Right renal cortex interstitium (tissue), 3 donors: ENCODE data around the gene USP46. TPM values are rescaled to one million over a fixed set of nuclear protein-coding genes. Genes with fewer than 3 reads are reported as not detected.

ENCODE experiments used
- DNase-seq, 3 donors: peaks; one replicate each; pipeline ENCODE4 v3.0.0-alpha.2; 2013; ENCODE audit warnings: low read depth in 3 of 3, low spot score in 2 of 3
- polyA plus RNA-seq, 3 donors: library from polyadenylated mRNA; unstranded; fragments of 120-200 nt; gene quantifications; one replicate each; pipeline ENCODE4 v1.2.1, GENCODE V29; 2013; ENCODE audit not compliant: insufficient read length in 3 of 3

The USP46 gene
- 10 to 100 TPM; 31.4 to 40.5 (median 32.9) TPM for polyA plus RNA-seq

- DNase-seq: peak in 1 of 3 donors; percentile 36
Observed at GRCh38 chr4:52659001-52659721, at the start of gene USP46. Gene USP46 (minus strand): TSS chr4:52659301. CDS start chr4:52659150, 151 bp downstream.

GRCh38 chr4:52704661-52705060, 45.6 kb upstream of the USP46 start:
- DNase-seq: no peak

- no peak for DNase-seq
Observed at GRCh38 chr4:52704133-52704532, 45.0 kb upstream of the USP46 start.

- no peak for DNase-seq
Observed at GRCh38 chr4:52701207-52701606, 42.1 kb upstream of the USP46 start.

- no peak for DNase-seq
Observed at GRCh38 chr4:52694936-52695335, 35.8 kb upstream of the USP46 start.

GRCh38 chr4:52693492-52693891, 34.4 kb upstream of the USP46 start:
- no peak for DNase-seq

- no peak for DNase-seq
Observed at GRCh38 chr4:52689096-52689495, 30.0 kb upstream of the USP46 start.

GRCh38 chr4:52687696-52688095, 28.6 kb upstream of the USP46 start:
- DNase-seq: no peak

GRCh38 chr4:52685316-52685715, 26.2 kb upstream of the USP46 start:
- no peak for DNase-seq

- no peak for DNase-seq
Observed at GRCh38 chr4:52684896-52685295, 25.8 kb upstream of the USP46 start.

GRCh38 chr4:52680381-52680780, 21.3 kb upstream of the USP46 start:
- no peak for DNase-seq

GRCh38 chr4:52676536-52676935, 17.4 kb upstream of the USP46 start:
- no peak for DNase-seq

GRCh38 chr4:52675111-52675510, 16.0 kb upstream of the USP46 start:
- no peak for DNase-seq

- DNase-seq: no peak
Observed at GRCh38 chr4:52670739-52671138, 11.6 kb upstream of the USP46 start.

- DNase-seq: no peak
Observed at GRCh38 chr4:52670121-52670520, 11.0 kb upstream of the USP46 start.

- DNase-seq: no peak
Observed at GRCh38 chr4:52665592-52665991, 6.5 kb upstream of the USP46 start.

GRCh38 chr4:52664479-52664878, 5.4 kb upstream of the USP46 start:
- no peak for DNase-seq

GRCh38 chr4:52661966-52662690, 3.0 kb upstream of the USP46 start:
- DNase-seq: no peak

GRCh38 chr4:52660643-52661042, 1.5 kb upstream of the USP46 start:
- DNase-seq: no peak

GRCh38 chr4:52659722-52660261, 691 bp upstream of the USP46 start:
- peak in 1 of 3 donors; percentile 16 for DNase-seq

- no peak for DNase-seq
Observed at GRCh38 chr4:52658641-52659000, 480 bp downstream of the USP46 start.
